Hematopoietic multipotent progenitor cell treated with erythropoietin and hydrocortisone succinate and interleukin-3 and kit ligand, for 4 days (in vitro differentiated cells): ENCODE results near the gene EIF4G3.

Experiments
- DNase-seq: peaks from one replicate; pipeline ENCODE4 v3.0.0-alpha.2; 2015

EIF4G3 gene

DNA sequence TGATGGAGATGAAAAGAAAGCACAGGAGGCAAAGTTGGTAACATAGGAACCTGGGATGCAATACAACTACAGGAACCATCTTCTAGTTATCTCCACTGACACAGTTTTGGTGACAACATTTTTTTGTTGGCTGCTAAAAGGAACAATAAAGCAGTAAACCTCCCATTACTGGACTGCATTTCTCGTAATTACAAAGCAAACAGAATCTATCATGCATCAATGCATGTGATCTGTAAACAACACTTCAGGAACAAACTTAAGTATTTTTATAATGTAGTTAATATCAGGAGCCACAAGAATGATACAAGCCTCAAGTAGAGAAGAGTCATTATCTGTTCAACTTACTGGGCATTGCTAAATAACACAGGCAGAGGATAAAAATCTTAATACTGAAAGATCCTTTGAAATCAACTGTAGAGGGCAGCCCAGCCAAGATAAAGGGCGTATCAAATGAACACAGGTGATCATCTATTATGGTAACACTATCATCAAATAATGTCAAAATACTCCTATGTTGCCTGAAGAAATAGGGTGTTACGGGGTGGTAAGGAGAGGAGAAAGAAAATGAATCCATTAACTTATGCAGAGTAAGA, 193.3 kb downstream of the EIF4G3 start:
- DNase-seq: peak; percentile 48

DNA sequence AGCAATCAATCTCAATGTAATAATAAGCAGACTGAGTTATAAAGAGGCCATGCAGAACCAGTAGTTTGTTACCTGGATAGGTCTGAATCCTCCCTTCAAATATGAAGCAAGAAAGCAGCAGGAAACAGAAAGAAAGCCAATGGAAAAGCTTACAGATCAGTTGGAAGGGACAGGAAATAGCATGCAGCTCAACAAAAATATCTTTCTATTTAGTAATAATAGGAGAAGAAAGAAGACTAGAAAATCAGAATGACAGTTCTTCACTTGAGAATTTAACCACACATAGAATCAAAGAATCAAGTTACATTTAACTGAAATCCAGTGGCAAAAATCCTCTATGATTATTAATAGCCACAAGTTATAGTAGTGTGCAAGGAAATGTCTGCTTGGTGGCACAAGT, 194.4 kb downstream of the EIF4G3 start:
- no peak for DNase-seq

DNA sequence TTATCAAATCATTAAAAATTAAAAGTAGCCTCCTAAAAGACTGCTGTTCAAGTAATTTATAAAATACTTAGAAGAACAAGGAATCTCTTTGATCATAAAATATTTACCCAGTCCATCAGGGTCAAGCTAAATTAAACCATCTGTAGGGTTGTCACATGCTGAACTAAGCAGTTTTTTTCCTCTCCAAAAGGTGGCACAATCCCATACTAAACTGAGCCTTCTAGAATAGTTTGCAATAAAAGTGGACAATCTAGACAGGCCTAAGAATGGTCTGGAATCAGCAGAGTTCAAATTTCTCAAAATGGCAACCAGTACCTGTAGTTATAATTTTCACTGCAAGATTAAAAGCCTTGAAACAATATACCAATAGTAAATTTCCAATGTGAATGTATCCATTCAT, 194.8 kb downstream of the EIF4G3 start:
- peak; percentile 71 for DNase-seq

DNA sequence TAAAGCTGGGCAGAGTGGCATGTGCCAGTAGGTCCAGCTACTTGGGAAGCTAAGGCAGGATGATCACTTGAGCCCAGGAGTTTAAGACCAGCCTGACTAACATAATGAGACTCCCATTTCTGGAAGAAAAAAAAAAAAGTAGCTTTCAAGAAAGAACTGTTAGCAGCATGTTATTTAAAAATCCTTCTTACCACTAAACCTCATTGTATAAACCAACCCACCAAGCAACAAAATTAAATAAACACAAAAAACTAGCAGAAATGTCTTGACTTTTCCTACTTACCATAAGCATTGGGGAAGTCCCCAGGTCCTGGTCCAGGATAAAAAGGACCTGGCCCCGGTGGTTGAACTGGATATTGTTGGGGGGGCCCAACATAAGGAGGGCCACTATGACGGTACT, 196.6 kb downstream of the EIF4G3 start:
- DNase-seq: no peak

DNA sequence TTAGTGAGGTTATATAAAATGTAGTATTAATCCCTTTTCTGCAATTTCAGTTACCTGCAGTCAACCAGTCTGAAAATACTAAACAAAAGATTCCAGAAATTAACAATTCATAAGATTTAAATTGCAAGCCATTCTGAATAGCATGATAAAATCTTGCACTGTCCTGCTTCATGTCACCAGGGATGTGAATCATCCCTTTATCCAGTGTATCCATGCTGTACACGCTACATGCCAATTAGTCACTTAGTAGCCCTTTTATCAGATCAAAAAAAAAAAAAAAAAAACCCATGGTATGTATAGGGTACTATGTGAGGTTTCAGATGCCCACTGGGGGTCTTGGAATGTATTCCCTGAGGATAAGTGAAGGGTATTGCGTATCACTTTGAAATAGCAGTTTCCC, 198.3 kb downstream of the EIF4G3 start:
- DNase-seq: peak; percentile 47

DNA sequence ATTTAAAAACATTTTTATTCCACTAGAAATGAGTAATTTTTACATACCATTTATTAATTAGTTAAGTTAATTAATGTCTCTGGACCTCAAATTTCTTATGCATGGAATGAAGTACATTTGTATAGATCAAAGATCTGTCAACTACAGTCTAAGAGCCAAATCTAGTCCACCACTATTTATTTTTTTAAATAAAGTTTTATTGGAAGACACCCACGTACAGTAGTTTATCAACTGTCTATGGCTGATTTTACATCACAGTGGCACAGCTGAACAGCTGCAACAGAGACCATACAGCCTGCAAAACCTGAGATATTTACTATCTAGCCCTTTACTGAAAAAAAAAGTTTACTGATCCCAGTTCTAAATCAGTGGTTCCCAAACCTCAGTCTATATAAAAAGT, 201.0 kb downstream of the EIF4G3 start:
- no peak for DNase-seq

DNA sequence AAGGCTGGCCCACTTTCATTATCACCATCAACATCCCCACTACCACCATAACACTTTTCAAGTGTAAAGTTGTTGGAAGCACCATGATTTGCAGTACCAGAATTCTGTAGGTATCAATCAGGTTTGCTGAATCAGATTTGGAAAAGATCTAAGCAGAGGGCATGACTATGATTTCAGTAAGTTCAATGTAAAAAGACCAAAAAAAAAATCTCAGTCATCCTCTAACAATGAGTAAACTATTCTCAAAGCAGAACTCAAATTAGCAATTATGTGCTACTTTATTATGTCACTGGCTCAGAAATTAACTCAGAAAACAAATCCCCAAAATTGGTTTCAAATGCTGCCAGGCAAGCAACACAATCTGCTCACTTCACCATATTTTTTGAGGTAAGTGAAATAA, 201.7 kb downstream of the EIF4G3 start:
- no peak for DNase-seq

DNA sequence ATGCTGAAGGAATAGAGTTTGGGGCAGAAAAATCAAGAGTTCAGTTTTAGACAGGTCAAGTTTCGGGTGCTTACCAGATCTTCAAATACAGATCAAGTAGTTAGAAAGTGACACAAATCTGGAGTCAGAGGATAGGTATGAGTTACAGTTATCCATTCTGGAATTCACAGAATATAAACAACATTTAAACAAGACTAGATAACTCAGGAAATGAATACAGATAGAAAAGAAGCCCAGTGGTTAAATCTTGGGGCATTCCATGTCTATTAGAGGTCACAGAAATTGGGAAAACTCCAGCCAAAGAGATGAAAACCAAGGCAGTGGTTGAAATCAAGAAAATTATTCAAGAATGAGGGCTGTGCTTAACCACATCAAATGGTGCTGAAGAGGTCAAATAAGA, 202.6 kb downstream of the EIF4G3 start:
- no peak for DNase-seq

DNA sequence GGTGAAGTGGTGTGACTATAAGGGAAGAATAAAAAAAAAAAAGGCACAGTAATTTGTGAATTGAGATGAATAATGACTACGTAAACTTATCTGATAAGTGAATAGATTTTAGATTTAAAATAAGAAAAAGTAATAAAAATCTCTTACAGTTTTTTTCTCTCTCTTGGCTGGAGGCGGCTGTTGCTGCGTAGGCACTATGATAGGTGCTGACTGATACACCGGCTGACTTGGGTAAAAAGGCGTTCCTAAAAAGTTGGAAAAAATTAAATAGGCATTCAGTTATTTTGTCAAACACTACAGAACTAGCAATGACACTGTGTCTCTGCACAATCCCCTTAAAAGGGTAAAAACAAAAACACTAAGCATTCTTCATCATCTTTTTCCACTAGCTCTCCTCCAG, 203.8 kb downstream of the EIF4G3 start:
- no peak for DNase-seq

DNA sequence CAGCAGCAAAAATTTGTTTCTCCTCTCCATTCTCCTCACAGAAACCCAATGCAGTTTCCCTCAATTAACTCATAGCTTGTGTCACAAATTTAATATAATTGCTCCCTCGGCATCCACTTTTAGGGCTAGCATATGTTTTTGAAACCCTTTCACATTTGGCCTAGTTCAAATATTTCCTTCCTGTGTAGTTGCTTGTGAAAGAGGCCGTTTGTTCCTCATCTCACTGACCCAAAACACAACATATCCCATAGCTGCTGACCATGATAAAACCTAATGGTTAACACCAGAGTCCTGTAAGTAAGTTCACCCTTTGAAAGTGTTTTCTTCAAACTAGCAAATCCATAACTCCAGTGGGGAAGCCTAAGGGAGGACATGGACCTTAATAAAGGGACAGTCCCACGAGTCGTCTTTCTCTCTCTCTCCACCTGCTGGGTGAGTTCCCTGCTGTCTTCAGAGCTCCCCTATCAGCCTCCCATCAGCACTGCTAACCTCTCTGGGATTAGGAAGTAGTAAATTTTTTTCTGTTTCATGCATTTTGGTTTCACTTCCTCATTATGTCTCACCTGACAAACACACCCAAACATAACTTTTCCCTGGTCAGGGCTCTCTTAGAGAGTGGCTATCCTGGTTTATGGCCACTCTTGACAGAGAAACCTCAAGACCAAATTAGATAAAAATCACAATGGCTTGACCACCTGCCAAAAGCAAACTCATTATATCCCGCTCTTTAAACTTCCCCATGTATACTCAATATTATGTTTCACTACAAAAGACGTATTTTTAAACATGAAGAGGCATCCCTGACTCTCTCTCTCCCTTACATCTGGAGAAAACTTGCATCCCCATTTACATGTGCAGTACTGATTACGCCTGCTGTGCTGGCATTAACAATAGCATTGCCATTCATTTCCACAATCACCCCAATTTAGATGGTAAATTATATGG, 211.9 kb downstream of the EIF4G3 start:
- peak; percentile 53 for DNase-seq

DNA sequence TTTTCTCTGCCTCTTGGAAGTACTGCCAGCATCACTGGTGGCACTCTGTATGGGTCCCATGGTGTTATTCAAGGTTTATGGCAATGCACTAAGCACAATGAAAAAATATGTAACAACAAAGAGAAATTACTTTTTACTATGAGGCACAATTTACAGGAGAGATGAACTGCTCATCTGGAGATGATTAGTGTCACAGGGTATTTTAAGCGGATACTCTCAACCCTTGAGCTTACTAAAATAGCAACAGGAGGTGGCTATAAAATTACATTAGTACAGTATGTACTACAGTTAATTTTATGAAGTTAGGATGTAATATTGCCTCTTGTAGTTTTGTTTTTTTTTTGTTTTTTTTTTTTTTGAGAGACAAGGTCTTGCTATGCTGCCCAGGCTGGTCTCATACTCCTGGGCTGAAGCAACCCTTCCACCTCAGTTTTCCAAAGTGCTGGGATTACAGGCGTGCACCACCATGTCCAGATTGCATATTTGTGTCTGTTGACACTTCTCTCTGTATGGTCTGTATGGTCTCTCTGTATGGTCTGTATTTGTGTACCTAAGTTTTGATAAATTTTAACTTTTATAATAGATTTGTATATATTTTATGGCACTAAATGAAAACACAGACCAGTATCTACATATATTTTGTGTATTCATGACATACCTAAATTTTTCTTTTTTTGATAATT, 214.0 kb downstream of the EIF4G3 start:
- no peak for DNase-seq

DNA sequence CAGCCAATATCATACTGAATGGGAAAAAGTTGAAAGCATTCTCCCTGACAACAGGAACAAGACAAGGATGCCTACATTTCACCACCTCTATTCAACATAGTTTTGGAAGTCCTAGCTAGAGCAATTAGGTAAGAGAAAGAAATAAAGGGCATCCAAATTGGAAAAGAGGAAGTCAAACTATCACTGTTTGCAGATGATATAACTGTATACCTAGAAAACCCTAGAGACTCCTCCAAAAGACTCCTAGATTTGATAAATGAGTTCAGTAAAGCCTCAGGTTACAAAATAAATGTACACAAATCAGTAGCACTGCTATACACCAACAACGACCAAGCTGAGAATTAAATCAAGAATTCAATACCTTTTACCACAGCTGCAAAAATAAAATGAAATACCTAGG, 218.3 kb downstream of the EIF4G3 start:
- DNase-seq: peak; percentile 28

DNA sequence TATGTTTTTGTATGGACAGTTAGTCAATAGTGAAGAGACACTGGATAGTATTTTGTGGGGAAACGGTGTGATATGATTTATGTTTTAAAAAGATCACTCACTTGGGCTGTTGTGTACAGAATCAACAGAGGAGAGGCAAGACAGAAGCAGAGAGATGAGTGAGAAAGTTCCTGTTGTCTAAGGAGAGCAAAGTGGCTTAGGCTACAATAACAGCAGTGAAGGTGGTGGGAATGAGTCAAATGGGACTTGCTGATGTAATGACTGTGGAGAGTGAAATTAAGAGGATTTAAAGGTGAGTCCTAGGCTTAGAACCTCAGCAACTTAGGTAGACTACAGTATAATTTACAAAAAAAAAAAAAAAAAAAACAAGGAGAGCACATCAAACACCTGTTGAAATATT, 220.4 kb downstream of the EIF4G3 start:
- no peak for DNase-seq

DNA sequence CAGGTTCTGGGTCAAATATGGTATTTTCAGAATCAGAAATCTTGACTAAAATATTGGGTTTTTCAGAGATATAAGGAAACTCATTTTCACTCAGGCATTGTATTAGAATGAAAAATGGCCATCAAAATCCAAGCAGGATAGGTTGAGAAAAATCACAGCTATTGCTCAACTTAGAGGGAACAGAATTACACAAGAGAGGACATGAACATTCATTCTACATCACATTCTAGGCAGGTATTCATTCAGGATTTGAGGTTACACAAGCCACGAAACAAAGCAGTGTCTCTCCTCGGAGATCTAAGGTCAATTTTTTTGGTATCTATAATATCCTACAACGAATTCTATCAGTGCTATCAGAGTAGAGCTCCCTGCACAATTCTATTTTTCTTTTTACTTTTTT, 226.0 kb downstream of the EIF4G3 start:
- DNase-seq: no peak

DNA sequence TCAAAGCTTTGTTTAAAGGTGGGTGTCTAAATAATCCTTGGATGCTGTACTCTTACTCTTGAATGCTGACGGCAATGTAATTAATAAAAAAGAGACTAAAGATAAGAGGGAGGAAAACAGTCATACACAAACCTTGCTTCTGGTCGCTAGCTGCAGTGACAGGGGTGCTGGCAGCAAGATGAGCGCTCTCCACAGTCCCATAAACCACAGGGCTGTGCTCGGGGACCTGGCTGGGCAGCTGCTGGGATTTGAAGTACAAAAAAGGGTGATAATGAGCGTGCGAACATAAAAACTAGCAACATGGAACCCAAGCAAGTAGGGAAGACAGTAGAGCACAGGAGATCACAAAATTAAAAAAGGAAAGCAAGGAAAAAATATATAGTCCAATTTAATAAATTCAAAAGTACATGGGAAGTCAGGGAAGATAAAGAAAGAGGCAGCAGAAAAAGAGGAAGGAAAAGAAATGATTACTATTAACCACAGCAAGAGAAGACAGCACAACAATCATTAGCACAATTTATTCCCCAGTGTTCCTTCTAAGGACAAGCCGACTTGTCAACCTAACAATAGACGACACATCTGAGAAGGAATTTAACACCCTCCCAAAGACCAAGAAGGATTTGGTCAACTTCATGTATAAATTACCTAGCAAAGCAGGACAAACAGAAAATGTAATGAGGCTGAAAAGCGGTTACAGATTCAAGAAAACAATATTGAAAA, 226.7 kb downstream of the EIF4G3 start:
- DNase-seq: peak; percentile 75

DNA sequence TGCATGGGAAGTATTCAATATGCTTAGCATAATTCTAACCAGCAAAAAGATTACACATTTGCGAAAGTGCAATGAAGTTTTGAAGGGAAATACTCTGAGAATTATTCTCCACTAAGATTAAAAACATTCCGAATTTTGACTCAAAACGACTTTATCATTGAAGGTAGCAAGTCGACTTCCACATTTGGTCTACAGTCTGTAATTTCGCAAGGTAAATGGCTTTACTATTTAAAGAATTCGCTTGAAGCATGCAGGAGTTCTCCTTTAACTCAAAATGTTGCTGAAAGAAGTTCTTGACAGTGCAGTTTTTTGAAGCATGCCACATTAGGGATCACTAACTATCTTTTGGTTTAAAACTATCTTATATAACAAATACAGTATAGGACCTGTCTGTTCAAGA, 228.6 kb downstream of the EIF4G3 start:
- no peak for DNase-seq

DNA sequence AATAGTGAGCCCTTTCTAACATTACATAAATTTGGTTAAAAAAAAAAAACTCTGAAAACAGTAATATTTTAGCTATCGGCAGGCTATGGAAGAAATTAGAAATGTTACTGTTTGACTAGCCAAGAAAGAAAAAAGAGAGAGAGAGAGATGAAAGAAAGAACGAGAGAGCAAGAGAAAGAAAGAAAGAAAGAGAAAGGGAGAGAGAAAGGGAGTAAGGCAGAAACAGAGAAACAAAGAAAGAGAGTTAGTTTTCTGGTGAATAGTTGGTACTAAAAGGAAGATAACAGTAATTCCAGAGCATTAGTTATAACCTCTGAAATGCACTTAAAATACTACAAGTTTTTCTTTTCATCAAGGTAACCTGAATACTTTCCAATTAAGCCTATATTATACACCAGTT, 229.3 kb downstream of the EIF4G3 start:
- no peak for DNase-seq

DNA sequence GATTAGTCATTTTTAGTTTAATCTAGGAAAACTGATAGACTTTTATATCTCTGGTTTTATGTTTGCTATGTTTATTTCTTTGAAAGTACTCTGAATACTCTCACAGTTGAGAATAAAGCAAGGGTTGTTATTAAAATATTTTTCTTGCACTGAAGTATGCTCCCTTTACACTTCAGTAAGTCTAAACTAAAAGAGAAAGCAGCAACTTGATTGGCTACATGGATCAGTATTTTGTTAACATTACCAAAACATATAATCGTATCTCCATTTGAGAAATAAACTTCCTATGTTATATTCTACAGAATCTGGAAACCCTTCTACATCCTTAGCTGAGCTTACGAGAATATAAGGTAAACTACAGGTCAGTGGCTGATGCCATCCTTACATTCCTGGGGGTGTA, 240.1 kb downstream of the EIF4G3 start:
- no peak for DNase-seq

DNA sequence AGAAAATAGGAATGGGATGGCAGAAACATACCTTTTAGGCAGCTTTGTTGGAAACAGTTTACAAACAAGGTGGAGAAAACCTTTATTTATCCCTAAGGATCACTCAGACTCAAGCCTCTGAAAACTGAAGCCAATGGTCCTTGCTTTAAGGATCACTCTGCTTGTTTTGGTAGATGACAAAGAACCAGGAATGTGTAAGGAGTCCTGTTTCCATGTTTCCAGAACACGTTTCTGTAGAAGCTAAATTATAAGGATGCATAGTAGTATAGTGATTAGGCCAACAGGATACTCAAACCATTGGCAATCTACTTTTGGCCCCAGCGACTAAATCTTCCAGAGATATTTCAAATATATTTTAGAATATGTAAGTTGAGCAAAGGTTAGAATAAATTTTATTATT, 240.5 kb downstream of the EIF4G3 start:
- DNase-seq: no peak

DNA sequence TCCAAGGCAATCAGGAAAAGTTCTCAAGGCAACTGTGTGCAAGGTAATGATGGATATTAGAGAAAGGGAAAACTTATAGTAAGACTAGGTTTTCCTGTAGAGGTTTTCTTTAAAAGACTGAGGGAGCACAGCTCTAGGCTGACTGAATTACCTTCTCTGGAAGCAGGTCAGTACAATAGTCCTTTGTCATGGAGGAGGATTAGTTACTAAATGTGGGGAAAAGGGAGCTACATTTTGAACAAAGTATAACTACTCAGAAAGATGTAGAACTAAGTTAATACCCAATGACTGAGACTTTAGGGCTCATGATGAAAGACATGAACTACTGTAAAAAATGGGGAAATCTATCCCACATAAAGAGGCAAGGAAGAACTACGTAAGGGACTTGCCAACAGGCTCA, 241.0 kb downstream of the EIF4G3 start:
- no peak for DNase-seq

DNA sequence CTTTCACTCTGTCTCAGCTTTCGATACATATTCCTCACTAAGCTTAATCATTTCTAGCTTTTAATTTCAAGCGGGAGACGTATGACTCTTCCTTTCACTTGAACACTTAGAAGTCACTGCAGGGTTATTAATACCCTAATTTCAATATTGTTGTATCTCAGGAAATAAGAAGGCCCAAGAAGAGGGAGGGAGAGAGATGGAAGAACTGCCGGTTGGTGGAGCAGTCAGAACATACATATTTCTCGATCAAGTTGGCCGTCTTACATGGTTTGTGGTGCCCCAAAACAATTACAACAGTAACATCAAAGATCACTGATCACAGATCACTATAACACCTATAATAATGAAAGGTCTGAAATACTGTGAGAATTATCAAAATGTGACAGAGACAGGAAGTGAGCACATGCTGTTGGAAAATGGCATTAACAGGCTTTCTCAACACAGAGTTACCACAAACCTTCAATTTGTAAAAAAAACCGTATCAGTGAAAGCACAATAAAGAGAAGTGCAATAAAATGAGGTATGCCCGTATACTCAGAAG, 244.2 kb downstream of the EIF4G3 start:
- peak; percentile 68 for DNase-seq

DNA sequence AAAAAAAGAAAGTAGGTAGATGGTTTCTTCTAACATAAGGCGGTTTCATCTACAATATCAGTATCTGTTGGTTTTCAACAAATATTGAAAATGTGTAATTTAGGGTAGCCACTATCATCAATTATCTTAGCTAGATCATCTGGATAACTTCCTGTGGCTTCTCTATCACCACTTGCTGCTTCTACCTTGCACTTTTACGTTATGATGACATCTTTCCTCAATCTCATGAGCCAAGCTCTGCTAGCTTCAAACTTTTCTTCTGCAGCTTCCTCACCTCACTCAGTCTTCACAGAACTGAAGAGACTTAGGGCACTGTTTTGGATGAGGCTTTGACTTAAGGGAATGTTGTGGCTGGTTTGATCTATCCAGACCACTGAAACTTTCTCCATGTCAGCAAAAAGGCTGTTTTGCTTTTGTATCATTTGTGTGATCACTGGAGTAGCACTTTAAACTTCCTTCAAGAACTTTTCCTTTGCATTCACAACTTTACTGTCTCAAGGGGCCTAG, 244.7 kb downstream of the EIF4G3 start:
- DNase-seq: peak; percentile 33

DNA sequence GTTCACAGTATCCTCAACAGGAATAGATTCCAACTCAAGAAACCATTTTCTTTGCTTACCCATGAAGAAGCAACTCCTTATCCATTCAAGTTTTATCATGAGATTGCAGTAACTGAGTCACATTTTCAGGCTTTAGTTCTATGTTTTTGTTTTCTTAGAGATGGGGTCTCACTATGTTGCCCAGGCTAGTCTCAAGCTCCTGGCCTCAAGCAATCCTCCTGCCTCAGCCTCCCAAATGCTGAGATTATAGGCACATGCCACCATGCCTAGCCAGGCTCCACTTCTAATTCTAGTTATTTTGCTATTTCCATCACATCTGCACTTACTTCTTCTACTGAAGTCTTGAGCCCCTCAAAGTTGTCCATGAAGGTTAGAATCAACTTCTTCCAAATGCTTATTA, 246.3 kb downstream of the EIF4G3 start:
- no peak for DNase-seq
